Measurements from ENCODE around the gene MILR1. TPM values are rescaled to one million over a fixed set of nuclear protein-coding genes. Genes with fewer than 3 reads are reported as not detected.

MILR1 gene
- total and polyA plus RNA-seq, 5 donors: 1.9 to 6.6 (median 5.0) TPM

GRCh38 chr17:64515829-64516228 is 66.9 kb downstream of the MILR1 start:
- WGBS: 93% methylated on average over 1 of the region's 1 CpG
- Histone ChIP-seq H3K27ac (ENCODE audit: low read length) (no peak overlapping the region), H3K4me3 (ENCODE audit: low read length) (no peak overlapping the region), H3K9me3 (ENCODE audit: control insufficient read depth, low read length) (no peaks in the 10 kb centered on the region), H3K4me1 (ENCODE audit: control insufficient read depth, insufficient read depth, low read length) (no peaks in the 10 kb centered on the region), H3K27me3 (ENCODE audit: control insufficient read depth, insufficient read depth) (no peaks in the 10 kb centered on the region)
- DNase-seq (no peak), ATAC-seq (no peak)
- intact Hi-C loops (cut with DNase I): no loop called here

Small RNAs within 50 kb of the gene (microRNA-seq; reads per million reads assigned to microRNA genes)
- 0 reads per million in 2 donors for gene MIR1273E
- 2.9 to 5.9 reads per million in 2 donors for gene MIR3064
- 0 to 0.42 reads per million in 2 donors for gene MIR5047

Other genes starting within 250 kb of the MILR1 start
- gene TEX2, start 185.9 kb upstream of the MILR1 start, total RNA-seq: 10 to 100 TPM; 42.6 to 56.8 (median 46.6) TPM
- 21.4 TPM for gene TEX2, start 185.9 kb upstream of the MILR1 start, polyA plus RNA-seq
- 100 to 1,000 TPM in 3 of 4 donors, 10 to 100 TPM in 1; 99.4 to 201 (median 193) TPM for gene PECAM1, start 58.3 kb upstream of the MILR1 start, total RNA-seq
- 42.8 TPM for gene PECAM1, start 58.3 kb upstream of the MILR1 start, polyA plus RNA-seq
- gene POLG2, start 47.9 kb downstream of the MILR1 start, total RNA-seq: 1 to 10 TPM; 7.2 to 9.0 (median 8.2) TPM
- gene POLG2, start 47.9 kb downstream of the MILR1 start, polyA plus RNA-seq: 5.4 TPM
- gene DDX5, start 57.2 kb downstream of the MILR1 start, total RNA-seq: 100 to 1,000 TPM; 366 to 573 (median 420) TPM
- gene DDX5, start 57.2 kb downstream of the MILR1 start, polyA plus RNA-seq: 312 TPM
- 10 to 100 TPM; 16.3 to 23.3 (median 19.4) TPM for gene CEP95, start 57.9 kb downstream of the MILR1 start, total RNA-seq
- gene CEP95, start 57.9 kb downstream of the MILR1 start, polyA plus RNA-seq: 15.6 TPM
- gene SMURF2, start 213.2 kb downstream of the MILR1 start, total RNA-seq: 10 to 100 TPM; 14.4 to 27.2 (median 15.3) TPM
- 4.7 TPM for gene SMURF2, start 213.2 kb downstream of the MILR1 start, polyA plus RNA-seq